GM12878 (cell line): ENCODE measurements around the gene MLIP. TPM values are rescaled to one million over a fixed set of nuclear protein-coding genes. Genes with fewer than 3 reads are reported as not detected.

ENCODE experiments used
- ATAC-seq: fragments of 200-7000 bp; cut with Tn5 transposase; 3 replicates; pipeline ENCODE4 v1.9.1; 2020; ENCODE audit warnings: mild to moderate bottlenecking, moderate library complexity
- BruUV-seq: library from RNA; stranded (reverse); fragments of 400-500 nt; replicated peaks from 2 replicates; lab custom pipeline; 2021; lab: Mats Ljungman, UMichigan
- CTCF ChIA-PET: fragments of 300-600 bp; sonication (Branson Sonifier 250); formaldehyde crosslinking; extraction: SDS; loops from one replicate; lab custom pipeline; 2021; ENCODE audit warnings: inconsistent platforms; lab: Yijun Ruan, JAX
- POLR2A ChIA-PET: fragments of 350-600 bp; formaldehyde crosslinking; extraction: SDS; loops from one replicate; lab custom pipeline; 2021; ENCODE audit warnings: inconsistent platforms; lab: Charles Lee
- RAD21 ChIA-PET: fragments of 300-600 bp; sonication (Branson Sonifier 250); formaldehyde crosslinking; loops from one replicate; lab custom pipeline; 2023; ENCODE audit warnings: antibody characterized with exemption; ENCODE audit not compliant: unreplicated experiment; lab: Charles Lee
- SMC1A ChIA-PET: fragments of 300-600 bp; sonication (Branson Sonifier 250); formaldehyde crosslinking; loops from one replicate; lab custom pipeline; 2023; ENCODE audit not compliant: unreplicated experiment, uncharacterized antibody; lab: Charles Lee
- DNase-seq: peaks from one replicate; pipeline ENCODE4 v3.0.0-alpha.2; 2011; ENCODE audit warnings: low read depth, low spot score
- FAIRE-seq: peaks from 3 replicates; lab custom pipeline; 2011; peaks lifted over from hg19 to GRCh38; lab: Jason Lieb, UNC
- H2AFZ ChIP-seq: 2 replicates; pipeline ENCODE4 v1.6.0; 2011; ENCODE audit warnings: low read depth, low read length, control low read depth; ENCODE audit not compliant: control insufficient read depth
- H3K27ac ChIP-seq: 2 replicates; pipeline ENCODE4 v1.5.1; 2011; ENCODE audit warnings: control low read depth; ENCODE audit not compliant: control insufficient read depth, insufficient read depth
- H3K27me3 ChIP-seq, 2 experiments: replicated peaks in 1 of 2; 2 replicates each; pipeline versions ENCODE4 v1.6.0 to v1.6.1; 2011; ENCODE audit warnings: low read length in 1 of 2; ENCODE audit not compliant: control insufficient read depth in 2 of 2, insufficient read depth in 2 of 2
- H3K36me3 ChIP-seq, 2 experiments: 2 replicates each; pipeline ENCODE4 v1.5.1; 2011; ENCODE audit warnings: low read length in 1 of 2; ENCODE audit not compliant: control insufficient read depth in 2 of 2, insufficient read depth in 2 of 2
- H3K4me1 ChIP-seq: 2 replicates; pipeline ENCODE4 v1.6.1; 2011; ENCODE audit warnings: mild to moderate bottlenecking, low read length, moderate library complexity, mixed read lengths; ENCODE audit not compliant: control insufficient read depth, insufficient read depth
- H3K4me2 ChIP-seq: 2 replicates; pipeline ENCODE4 v1.6.0; 2011; ENCODE audit warnings: control low read depth; ENCODE audit not compliant: control insufficient read depth, insufficient read depth
- H3K4me3 ChIP-seq: fragments of 200-600 bp; sonication (generic); 2 replicates; pipeline ENCODE4 v1.5.1; 2016
- H3K79me2 ChIP-seq: 2 replicates; pipeline ENCODE4 v1.6.0; 2011; ENCODE audit warnings: low read length; ENCODE audit not compliant: control insufficient read depth, insufficient read depth
- H3K9ac ChIP-seq: 2 replicates; pipeline ENCODE4 v1.8.0; 2011; ENCODE audit warnings: low read length, control low read depth, mixed read lengths; ENCODE audit not compliant: control insufficient read depth, insufficient read depth
- H3K9me3 ChIP-seq: replicated peaks from 3 replicates; pipeline ENCODE4 v1.5.1; 2011; ENCODE audit warnings: mild to moderate bottlenecking, low read length; ENCODE audit not compliant: control insufficient read depth, insufficient read depth
- H4K20me1 ChIP-seq: 2 replicates; pipeline ENCODE4 v1.6.0; 2011; ENCODE audit not compliant: control insufficient read depth, insufficient read depth
- HDAC2 ChIP-seq: fragments of 200-600 bp; sonication (generic); IDR thresholded peaks from 2 replicates; pipeline ENCODE4 v1.6.1; 2017
- HDAC6 ChIP-seq: fragments of 200-600 bp; sonication (generic); IDR thresholded peaks from one replicate; pipeline ENCODE4 v1.8.0; 2017; ENCODE audit warnings: antibody characterized with exemption; ENCODE audit not compliant: unreplicated experiment
- IRF4 ChIP-seq: IDR thresholded peaks from 2 replicates; pipeline ENCODE4 v1.6.1; 2011; ENCODE audit warnings: low read depth, low read length
- IRF5 ChIP-seq: fragments of 450-650 bp; IDR thresholded peaks from 2 replicates; pipeline ENCODE4 v1.6.1; 2017; ENCODE audit warnings: borderline replicate concordance
- LARP7 ChIP-seq: fragments of 450-650 bp; IDR thresholded peaks from 2 replicates; pipeline ENCODE4 v1.6.1; 2017; ENCODE audit warnings: mild to moderate bottlenecking
- MEF2A ChIP-seq: IDR thresholded peaks from 2 replicates; pipeline ENCODE4 v1.6.1; 2011; ENCODE audit warnings: low read depth, mild to moderate bottlenecking, low read length, moderate library complexity; ENCODE audit not compliant: insufficient read depth
- NBN ChIP-seq: fragments of 450-650 bp; IDR thresholded peaks from 2 replicates; pipeline ENCODE4 v1.6.1; 2016
- NFYB ChIP-seq: IDR thresholded peaks from 2 replicates; pipeline ENCODE4 v1.6.1; 2011; ENCODE audit warnings: low read depth, mild to moderate bottlenecking, low read length, improper control_type of control experiment, moderate library complexity; ENCODE audit not compliant: insufficient read depth
- RFX5 ChIP-seq: IDR thresholded peaks from 2 replicates; pipeline ENCODE4 v1.6.1; 2011; ENCODE audit warnings: low read depth, low read length, improper control_type of control experiment
- SMC3 ChIP-seq: IDR thresholded peaks from 2 replicates; pipeline ENCODE4 v1.6.1; 2011; ENCODE audit warnings: low read length, improper control_type of control experiment, borderline replicate concordance
- SUZ12 ChIP-seq: fragments of 200-600 bp; sonication (generic); IDR thresholded peaks from one replicate; pipeline ENCODE4 v1.6.1; 2018; ENCODE audit warnings: antibody characterized with exemption, mild to moderate bottlenecking; ENCODE audit not compliant: unreplicated experiment
- YBX1 ChIP-seq: fragments of 450-650 bp; IDR thresholded peaks from 2 replicates; pipeline ENCODE4 v1.6.1; 2016; ENCODE audit warnings: antibody characterized with exemption
- WGBS: methylation state at CpG from one replicate; pipeline ENCODE4 v1.1.6; 2016; ENCODE audit warnings: low lambda C conversion rate; ENCODE audit not compliant: insufficient replicate concordance, insufficient coverage; ENCODE audit errors: missing lambda C conversion rate; 5-methylcytosine and 5-hydroxymethylcytosine counted together
- in situ Hi-C: fragments of 300-500 bp; cut with MboI; formaldehyde crosslinking; loops from 9 replicates; pipeline ENCODE4 v1.14.3; 2018; ENCODE audit warnings: mixed read lengths
- intact Hi-C: fragments of 100-400 bp; cut with micrococcal nuclease; formaldehyde crosslinking; loops from one replicate; pipeline ENCODE4 v1.14.2; 2022; ENCODE audit not compliant: unreplicated experiment
- polyA plus RNA-seq, 11 experiments: library from polyadenylated mRNA; depleted of rRNA in 4 of 11; unstranded in 6 of 11; stranded (reverse) in 5 of 11; fragments of >200 nt; fragmentation: Nextera tagmentation in 4 of 11; fragmentation: Illumina TruSeq in 1 of 11; extraction: Ambion mirVana in 4 of 11; extraction: Trizol in 1 of 11; gene quantifications; 1 replicate in 1 of 11; 2 replicates in 10 of 11; pipeline versions ENCODE4 v1.2.1 to v1.2.3, GENCODE V29; 2011 to 2016; ENCODE audit warnings: inconsistent platforms in 2 of 11, missing spikeins in 2 of 11, low read depth in 1 of 11
- total RNA-seq, 4 experiments: library from RNA; depleted of rRNA in 3 of 4; stranded (reverse); fragments of >200 nt in 3 of 4; fragmentation: Illumina TruSeq in 1 of 4; extraction: Trizol in 1 of 4; gene quantifications; 2 replicates each; pipeline versions ENCODE4 v1.2.1 to v1.2.3, GENCODE V29; 2013 to 2021
- TF ChIP-seq, protein P1 (sequence below): IDR thresholded peaks from 2 replicates; pipeline ENCODE4 v1.6.1; 2011; ENCODE audit warnings: borderline replicate concordance, low read depth, mild to moderate bottlenecking, moderate library complexity, low read length; ENCODE audit not compliant: insufficient read depth, poor library complexity, severe bottlenecking

The MLIP gene
- total and polyA plus RNA-seq, 10 of the 15 experiments (the other 5 are each of a cell fraction or from before 2014, with no cell fraction given) = not detected

- Histone ChIP-seq H2AFZ (no peak overlapping the region), H3K36me3 (no peaks in the 10 kb centered on the region), H3K9me3 (no peaks in the 10 kb centered on the region), H3K27me3 (no peaks in the 10 kb centered on the region), H3K4me3 (no peak overlapping the region), H3K9ac (no peak overlapping the region), H4K20me1 (no peaks in the 10 kb centered on the region), H3K4me2 (no peak overlapping the region), H3K27ac (no peak overlapping the region), H3K79me2 (no peaks in the 10 kb centered on the region), H3K4me1 (no peaks in the 10 kb centered on the region)
- DNase-seq = no peak
- ChIA-PET SMC1A (no interaction called here), POLR2A (no interaction called here), RAD21 (no interaction called here), CTCF (no interaction called here)
- WGBS = 0% methylated on average over 1 of the region's 1 CpG
- ATAC-seq = no peak
- BruUV-seq = no TSS peak
- FAIRE-seq = no peak
- in situ Hi-C loops (no loop called here), intact Hi-C loops (no loop called here)
- TF ChIP-seq NFYB (no peak), IRF4 (no peak), IRF5 (no peak), SUZ12 (no peak), HDAC6 (no peak), HDAC2 (no peak), RFX5 (no peak), LARP7 (no peak), MEF2A (no peak), SMC3 (no peak), YBX1 (no peak), NBN (no peak)
- TF ChIP-seq, protein P1, sequence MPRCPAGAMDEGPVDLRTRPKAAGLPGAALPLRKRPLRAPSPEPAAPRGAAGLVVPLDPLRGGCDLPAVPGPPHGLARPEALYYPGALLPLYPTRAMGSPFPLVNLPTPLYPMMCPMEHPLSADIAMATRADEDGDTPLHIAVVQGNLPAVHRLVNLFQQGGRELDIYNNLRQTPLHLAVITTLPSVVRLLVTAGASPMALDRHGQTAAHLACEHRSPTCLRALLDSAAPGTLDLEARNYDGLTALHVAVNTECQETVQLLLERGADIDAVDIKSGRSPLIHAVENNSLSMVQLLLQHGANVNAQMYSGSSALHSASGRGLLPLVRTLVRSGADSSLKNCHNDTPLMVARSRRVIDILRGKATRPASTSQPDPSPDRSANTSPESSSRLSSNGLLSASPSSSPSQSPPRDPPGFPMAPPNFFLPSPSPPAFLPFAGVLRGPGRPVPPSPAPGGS = no peak
- TF ChIP-seq, all 136 proteins: peak for 0
These were observed 4.7 kb downstream of the MLIP start for GRCh38 chr6:54115966-54116365.
